Stimulated activated naive CD4-positive, alpha-beta T cell (primary cell): Measurements from ENCODE around the gene PRR5L.

ENCODE experiments used
- DNase-seq, 6 experiments: peaks; one replicate each; lab custom pipeline; 2025; lab: John Stamatoyannopoulos, UW

PRR5L gene

DNA sequence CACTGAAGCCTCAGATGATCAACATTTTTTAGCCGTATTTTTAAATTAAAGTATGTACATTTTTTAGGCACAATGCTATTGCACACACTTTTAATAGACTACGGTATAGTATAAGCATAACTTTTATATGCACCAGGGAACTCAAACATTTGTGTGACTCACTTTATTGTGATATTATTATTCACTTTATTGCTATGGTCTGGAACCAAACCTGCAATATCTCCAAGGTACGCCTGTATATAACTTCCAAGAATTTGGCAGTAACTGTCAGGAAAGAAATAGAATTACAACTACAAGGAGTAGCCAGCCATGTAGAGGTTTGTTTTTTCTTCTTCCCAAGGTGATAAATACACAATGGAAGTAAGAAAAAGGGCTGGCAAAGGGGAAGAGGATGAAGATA is 62.3 kb downstream of the PRR5L start:
- DNase-seq, result no peak

DNA sequence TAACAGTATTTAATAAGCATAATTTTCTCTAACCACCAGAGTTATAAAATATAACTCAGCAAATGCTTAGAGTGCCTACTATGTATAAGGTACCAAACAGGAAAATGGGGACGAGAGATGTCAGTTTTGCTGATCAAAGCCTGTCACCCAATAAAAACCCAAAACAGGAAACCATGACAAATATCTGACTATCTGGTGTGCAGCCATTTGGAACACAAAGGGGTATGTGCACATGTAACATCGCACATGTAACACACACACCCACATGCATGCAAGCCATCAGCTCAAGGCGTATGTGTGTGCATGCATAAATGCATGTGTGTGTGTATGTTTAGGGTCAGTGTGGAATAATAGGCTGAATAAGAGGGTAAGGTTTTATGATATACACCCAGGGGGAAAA is 64.2 kb downstream of the PRR5L start:
- DNase-seq, result no peak

DNA sequence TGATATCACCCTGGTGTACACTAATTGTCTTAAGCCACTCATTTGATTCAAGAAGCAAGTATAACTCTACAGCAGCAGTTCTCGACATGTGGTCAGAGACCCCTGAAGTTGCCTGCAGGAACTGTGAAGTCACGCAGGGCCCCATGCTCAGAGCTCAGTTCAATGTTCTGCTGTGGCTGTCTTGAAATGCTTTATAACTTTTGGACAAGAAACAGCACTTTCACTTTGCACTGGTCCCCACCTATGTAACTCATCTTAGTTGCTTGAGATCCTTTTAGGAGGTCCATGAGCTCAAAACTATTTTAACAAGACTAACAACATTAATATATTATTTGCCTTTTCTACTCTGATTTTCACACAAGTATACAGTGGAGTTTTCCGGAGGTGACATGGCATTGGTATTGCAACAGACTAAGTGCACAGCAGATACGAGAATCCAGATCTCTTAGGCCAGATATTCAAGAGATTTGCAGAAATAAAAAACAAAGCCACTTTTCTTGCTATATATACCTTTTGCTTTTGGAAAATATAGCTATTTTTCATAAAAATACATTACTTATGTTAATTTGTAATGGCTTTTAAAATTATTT is 64.8 kb downstream of the PRR5L start:
- DNase-seq, result no peak

DNA sequence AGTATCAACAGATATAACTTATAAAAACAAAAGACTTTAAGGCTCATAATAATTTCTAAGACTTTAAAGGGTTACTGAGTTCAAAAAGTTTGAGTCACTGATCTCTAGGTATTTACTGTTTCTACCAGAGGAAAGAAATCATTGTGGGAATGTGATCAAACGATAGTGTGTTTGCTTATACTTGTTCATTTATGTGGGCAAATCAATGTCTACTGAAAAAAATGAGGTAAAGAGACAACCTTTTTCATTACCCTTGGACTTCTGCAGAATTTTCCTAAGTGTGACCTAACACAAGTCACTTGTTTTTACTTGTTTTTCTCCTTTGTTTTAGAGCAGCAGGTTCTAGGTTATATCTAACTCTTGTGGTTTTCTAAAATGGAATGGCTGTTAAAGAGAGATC is 65.4 kb downstream of the PRR5L start:
- no peak for DNase-seq

DNA sequence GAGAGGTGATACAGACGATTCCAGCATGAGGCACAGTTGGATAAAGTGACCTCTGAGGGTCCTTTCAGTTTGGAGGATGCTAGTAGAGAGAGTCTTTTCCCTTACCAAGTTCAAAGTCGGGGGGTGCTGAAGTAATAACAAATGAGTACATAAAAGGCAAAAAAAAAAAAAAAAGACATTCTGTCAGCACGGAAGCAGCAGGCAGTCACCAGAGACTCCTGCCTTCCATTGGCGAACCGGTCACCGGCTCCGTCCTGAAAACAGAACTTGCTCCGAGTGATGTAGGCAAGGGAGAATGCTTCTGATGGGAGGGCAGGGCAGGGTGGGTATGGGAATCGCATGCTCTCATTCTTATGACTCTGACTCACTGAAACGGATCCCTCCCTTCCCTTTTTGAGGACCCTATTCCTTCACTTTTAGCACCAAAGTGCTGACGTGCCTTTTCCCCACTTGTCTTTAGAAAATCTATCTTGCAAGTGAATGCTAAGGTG is 65.9 kb downstream of the PRR5L start:
- DNase-seq, result no peak

DNA sequence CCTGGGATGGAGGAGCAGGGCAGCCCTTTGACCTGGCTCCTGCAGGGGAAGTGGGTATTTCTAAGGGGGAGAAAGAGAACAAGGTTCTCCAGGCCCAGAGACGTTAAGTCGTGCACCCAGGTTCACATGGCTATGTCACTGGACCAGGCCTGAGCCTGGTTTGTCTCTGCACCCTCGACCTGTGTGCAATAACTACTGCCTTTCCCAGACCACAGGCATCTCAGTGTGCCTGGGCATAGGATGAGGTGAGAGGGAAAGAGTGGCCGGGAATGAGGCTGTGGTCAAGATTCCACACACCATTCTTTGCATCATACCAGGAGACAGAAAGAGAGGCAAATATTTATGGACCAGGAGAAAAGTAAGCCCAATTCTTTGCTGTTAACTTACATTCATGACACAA is 66.8 kb downstream of the PRR5L start:
- no peak for DNase-seq

DNA sequence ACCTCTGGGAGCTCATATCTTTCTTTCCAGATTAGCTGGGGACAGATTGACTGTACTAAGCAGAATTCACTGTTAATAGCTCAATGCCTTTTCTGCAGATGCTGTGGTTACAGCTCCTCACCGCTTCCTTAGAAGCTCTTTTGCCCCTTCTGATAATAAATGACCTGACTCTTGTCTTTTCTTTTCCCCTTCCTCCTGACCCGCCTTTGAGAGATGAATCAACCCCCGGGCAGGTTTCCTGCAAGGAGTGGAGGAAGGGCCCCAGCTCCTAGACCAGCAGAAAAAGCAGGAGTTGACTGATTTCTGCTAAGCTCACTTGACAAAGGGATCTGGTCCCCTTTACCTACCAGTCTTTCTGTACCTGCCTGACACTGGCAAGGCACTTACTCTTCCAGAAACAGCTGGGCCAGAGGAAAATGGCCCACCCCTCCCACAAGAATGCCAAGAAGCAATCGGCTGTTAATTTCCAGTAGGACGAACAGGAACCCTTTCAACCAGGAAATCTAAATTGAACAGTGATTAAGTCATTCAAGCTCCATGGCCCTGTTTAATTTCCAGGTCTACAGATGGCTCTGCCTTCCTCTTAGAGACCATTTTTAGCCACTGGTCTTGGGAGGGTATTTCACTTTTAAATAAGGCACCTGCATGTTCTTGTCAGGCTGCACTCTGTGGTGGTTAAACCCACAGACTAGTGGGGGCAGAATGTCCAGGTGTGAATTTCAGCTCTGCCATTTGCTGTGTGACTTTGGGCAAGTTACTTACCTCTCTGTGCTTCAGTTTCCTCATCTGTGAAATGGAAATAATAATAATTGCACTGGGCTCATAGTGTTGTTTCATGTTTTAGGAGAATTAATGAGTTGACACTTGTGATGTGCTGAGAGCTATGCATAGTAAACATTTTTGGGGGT is 67.5 kb downstream of the PRR5L start:
- DNase-seq, result no peak

DNA sequence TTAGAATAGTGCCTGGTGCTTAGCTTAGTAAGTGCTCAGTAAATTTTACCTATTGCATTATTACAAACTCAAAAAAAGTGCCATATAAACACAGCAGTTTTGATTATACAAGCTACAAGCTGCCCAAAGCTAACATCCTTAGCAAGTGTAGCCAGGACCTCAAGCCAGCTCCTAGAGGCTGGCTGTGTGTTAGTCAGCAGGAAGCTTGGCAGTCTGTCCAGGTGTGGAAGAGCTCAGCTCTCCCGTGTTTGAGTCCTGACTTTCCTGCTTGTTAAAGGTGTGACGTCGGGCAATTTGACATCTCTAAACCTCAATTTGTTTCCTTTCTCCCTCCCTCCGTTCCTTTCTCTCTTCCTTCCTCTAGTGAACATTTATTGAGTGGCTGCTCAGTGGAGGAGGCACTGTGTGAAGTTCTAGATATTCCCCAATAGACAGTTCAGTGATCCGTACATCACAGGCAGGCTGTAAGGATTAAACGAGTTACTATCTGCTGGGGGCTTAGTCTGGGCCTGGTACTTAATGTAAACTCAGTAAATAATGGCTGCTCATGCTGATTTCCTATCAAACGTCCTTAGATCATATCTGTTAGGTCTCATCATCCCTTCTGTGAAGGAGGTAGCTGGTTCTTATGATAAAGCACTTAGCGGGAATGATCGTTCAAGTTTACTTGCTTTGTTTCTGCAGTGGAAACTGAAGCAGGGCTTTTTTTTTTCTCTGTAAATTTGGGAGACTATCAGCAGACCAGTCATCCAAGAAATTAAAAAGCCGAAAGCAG is 68.7 kb downstream of the PRR5L start:
- DNase-seq, result no peak

DNA sequence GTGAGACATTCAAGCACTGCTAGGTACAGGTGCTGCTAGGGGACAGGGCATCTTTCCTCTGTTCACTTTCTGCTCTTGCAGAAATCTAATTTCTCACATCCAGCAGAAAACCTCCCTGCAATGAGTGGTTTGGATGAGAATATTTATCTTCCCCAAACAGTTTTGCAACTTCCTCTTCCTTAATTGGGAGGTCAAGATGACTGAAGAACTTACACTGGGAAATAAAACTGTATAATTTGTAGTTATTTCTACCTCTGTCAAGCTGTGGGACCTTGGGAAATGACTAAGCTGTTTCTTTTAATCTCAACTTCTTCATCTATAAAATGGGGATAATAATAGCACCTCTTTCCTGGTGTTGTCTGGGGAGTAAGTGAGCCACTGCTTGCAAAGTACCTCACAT is 69.8 kb downstream of the PRR5L start:
- no peak for DNase-seq

DNA sequence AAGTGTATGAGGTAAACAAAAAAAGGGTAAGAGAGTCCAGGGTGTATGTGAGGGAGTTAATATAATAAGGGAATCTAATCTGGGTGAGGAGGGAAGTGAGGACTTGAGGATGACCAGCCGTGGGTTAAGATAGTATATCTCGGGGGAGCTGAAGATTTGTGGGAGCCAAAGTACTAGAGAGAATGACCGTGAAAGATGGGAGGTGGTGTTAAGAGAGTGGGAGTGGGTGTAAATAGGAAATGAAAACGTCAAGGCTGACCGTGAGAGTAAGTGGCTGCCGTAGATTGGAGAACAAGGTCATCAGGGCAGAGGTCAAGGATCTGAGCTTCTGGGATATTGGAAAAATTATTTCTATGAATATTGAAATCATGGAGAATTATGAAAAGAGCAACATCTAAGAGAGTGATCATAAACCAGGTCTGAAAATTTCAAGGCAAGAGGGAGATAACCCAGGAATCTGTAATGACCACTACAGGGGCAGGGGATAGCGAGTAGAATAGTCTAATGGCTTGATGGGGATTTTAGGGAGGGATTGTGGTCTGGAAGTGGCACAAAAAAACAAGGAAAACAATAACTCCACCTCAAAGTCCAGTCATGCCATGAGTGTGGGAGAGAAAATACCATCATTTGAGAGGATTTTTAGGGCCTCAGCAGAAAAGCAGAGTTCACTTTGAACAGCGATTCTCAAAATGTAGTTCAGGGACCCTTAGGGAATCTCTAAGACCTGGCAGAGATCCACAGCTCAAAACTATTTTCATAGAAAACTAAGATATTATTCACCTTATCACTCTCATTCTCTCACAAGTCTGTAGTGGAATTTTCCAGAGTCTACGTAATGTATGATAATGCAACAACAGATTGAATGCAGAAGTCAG is 72.0 kb downstream of the PRR5L start:
- no peak for DNase-seq

DNA sequence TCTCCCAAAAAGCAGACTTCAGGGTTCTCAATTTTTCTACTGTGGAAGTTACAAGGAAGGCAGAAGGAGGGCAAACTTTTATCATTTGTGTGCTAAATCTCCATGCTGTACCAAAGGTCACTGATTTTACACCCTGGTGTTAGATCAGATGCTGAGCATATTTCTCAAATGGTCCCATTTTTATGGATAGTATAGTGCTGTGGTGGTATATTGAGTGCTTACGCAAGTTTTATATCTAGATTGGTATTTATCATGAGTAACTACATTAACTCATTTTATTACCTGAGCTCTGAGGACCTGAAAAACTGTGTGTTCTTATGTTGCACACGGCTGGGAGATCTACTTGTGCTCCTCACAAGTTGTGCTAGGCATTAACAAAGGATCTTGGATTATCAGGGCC is 75.1 kb downstream of the PRR5L start:
- no peak for DNase-seq

DNA sequence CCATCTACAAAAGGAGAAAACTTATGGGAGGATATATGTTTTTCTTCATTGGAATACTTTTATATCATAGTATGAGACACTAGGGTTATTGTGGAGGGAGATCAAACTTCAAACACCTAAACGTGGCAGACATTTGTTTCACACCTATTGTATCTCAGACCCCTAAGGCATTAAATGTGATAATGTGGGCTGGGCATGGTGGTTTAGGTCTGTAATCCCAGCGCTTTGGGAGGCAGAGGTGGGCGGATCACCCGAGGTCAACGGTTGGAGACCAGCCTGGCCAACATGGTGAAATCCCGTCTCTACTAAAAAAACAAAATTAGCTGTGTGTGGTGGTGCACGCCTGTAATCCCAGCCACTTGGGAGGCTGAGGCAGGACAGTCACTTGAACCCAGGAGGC is 75.5 kb downstream of the PRR5L start:
- no peak for DNase-seq

DNA sequence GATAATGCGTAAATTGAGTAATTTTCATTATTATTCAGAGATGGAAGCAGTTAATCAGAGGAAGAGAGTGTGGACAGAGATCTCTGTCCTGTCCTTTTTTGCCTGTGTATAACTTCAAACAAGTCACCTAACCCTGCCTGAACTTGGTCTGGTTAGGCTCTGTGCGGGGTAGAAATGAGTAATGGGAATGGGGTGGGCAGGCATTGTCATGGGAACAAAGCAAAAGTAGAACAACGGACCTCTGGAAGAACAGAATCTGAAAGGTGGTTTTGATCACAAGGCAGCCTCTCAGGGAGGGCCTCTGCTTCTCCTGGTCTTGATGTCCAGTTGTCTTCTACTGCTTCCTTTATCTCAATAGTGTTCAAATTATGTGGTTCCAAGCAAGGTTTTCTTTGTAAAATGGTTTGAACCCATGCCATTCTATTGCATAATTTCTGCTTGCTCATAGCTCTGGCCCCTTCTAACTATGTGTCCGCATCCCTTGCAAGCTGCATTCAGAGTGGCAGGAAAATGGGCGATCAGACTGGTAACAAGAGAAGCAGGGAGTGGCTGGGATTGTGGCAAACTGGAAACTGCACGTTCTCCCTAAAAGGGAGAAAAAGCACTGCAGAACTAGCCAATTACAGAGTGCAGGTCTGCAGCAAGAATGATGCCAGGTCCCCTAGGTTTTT is 76.1 kb downstream of the PRR5L start:
- no peak for DNase-seq

DNA sequence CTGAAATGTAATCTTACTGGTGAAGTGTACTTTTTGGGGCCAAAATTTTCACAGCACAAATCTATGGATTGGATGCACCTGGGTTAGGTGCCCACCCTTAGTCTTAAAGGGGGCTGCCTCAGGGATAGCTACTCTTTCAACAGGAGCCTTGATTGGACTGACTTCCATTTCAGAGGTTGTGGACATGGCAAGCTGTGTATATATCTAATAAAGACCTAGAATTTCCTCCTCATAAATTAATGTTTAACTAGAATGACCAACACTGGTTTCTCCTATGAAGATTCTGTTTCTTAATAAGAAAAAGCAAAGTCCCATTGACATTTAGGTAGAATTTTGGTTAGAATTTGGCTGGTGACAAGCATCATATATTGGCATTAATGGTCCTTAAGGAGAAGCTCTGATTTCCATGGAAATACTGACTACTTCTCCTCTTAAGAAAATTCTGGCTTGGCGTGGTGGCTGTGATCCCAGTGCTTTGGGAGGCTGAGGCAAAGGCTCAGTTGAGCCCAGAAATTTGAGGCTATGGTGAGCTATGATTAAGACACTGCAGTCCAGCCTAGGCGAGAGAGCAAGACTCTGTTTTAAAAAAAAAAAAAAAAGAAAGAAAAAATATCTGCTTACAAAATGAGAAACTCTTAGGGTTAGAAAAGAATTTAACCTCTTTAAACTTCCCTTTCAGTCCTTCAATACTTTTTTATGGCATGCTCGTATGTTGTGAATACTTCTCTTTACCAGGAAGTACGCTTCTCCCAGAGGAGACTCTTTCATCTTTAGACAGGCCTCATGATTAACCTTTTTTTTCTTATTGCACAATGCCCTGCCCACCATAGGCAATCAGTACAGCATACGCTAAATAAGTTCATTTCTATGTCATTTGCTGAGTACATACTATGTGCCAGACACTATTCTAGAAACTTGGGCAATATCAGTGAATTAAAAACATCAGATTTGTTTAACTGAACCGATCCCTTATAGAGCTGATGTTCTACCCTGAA is 77.2 kb downstream of the PRR5L start:
- DNase-seq, result no peak

DNA sequence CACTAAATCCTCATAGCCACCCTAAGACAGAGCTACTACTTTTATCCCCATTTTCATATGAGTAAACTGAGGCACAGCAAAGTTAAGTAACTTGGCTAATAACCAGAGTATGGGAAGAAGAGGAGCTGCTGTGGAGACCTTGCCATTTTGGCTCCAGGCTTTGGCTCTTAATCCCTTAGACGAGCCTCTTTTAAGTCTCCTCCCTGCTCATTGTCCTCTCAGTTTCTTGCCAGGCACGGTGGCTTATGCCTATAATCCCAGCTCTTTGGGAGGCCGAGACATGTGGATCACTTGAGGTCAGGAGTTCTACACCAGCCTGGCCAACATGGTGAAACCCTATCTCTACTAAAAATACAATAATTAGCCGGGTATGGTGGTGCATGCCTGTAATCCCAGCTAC is 78.6 kb downstream of the PRR5L start:
- no peak for DNase-seq

DNA sequence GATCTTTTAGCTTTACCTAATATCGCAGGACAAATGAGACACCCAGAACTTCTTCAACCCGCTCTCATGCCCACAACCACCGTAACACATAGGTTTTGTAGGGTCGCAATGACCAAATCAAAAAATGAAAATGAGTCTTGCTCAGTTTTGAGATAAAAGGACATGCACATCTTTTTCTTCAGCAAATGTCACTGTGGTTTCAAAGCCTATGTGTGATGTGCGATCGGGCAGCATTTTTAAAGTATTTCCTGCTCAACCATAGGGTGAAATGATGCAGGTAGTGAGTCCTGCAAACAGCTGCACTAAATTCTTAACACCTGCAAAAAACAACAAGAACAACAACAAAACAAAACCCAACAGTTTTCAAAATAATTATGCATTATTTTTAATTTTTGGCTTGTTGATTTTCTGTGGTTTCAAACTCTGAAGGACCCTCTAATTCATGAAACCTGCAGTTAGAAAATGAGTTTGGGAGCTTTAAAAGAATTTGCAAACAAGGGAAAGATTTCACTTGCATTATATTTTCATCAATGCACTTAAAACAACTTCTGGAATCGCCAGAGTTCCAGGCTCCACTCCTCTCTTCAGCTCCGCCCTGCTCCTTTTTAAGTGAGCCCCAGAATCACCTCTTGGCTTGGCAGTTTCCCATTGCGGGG is 79.4 kb downstream of the PRR5L start:
- DNase-seq, result no peak

DNA sequence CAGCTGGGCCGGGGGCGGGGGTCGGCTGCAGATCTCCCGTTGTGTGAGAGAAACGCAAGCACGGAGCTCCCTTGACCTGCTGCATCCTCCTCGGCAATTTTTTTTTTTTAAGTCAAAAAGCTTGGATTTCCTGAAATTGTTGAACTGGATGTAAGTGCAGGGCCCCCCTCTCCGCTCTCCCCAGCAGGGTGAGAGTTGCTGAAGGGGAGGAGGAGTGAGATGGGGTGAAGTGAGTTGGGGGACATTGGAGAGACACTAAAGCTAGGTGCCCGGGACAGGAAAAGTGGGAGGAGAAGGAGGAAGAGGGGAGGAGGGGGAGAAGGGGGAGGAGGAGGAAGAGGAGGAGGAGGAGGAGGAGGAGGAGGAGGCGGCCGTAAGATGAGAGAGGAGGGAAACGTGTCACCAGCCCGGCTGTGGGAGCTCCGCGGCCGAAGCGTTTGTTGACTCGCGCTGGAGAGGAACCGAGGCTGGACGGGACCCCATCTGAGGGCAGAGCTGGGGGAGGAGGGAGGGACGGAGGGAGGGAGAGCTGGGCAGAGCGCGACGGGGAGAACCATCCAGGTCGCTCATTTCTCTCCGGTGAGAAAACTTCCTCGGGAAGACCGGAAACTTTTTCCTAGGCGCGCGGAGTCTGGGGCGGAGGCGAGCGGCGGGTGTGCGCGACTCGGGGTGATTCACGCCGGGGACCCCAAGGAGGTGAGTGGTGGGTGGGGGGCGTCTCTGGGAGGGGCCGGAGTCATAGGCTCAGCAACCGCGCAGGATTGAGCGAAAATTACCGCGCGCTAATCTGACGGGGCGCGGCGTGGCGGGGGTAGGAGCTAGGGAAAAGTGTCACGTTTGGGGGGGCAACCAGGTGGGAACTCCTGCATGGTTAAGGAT is 80.2 kb downstream of the PRR5L start:
- DNase-seq, result no peak
